Naive B cell (primary cell): Measurements from ENCODE around the gene CFHR4. TPM values are rescaled to one million over a fixed set of nuclear protein-coding genes. Genes with fewer than 3 reads are reported as not detected.
"Not testable (repeated sequence)": the region's sequence is repeated elsewhere in the genome, so short reads cannot be mapped to it uniquely, and the experiment has no call there.

Experiments
- ATAC-seq, 2 donors: fragments of 150-1000 bp; cut with Tn5 transposase; 2 replicates each; pipeline ENCODE4 v1.10.0; 2021; ENCODE audit warnings: low read depth in 2 of 2, mild to moderate bottlenecking in 2 of 2, moderate library complexity in 2 of 2
- DNase-seq: peaks from one replicate; pipeline ENCODE4 v3.0.0; 2022
- H3K27ac Mint-ChIP-seq, 6 donors: one replicate each; pipeline ENCODE4 v1.8.0; 2020 to 2022; ENCODE audit warnings: mild to moderate bottlenecking in 6 of 6, mixed read lengths in 6 of 6, moderate library complexity in 5 of 6, inconsistent platforms in 2 of 6
- H3K27me3 Mint-ChIP-seq, 3 donors: one replicate each; pipeline ENCODE4 v1.8.0; 2021 to 2022; ENCODE audit warnings: mixed read lengths in 3 of 3, mild to moderate bottlenecking in 1 of 3
- H3K36me3 Mint-ChIP-seq, 2 donors: one replicate each; pipeline ENCODE4 v1.8.0; 2020 to 2022; ENCODE audit warnings: mixed read lengths in 2 of 2, inconsistent platforms in 1 of 2, mild to moderate bottlenecking in 1 of 2
- H3K4me1 Mint-ChIP-seq, 3 donors: one replicate each; pipeline ENCODE4 v1.8.0; 2020 to 2022; ENCODE audit warnings: mixed read lengths in 3 of 3, inconsistent platforms in 1 of 3, mild to moderate bottlenecking in 1 of 3, moderate library complexity in 1 of 3
- H3K4me3 Mint-ChIP-seq, 8 donors: one replicate each; pipeline ENCODE4 v1.8.0; 2020 to 2022; ENCODE audit warnings: mild to moderate bottlenecking in 8 of 8, mixed read lengths in 8 of 8, moderate library complexity in 8 of 8, inconsistent platforms in 2 of 8
- H3K9me3 Mint-ChIP-seq, 7 donors: one replicate each; pipeline ENCODE4 v1.8.0; 2020 to 2022; ENCODE audit warnings: mixed read lengths in 7 of 7, mild to moderate bottlenecking in 5 of 7, inconsistent platforms in 2 of 7, moderate library complexity in 1 of 7
- polyA plus RNA-seq, 6 donors: library from polyadenylated mRNA; unstranded; fragments of 300-500 nt; fragmentation: Illumina TruSeq; gene quantifications; one replicate each; pipeline ENCODE4 v1.2.3, GENCODE V29; 2021; ENCODE audit warnings: low read depth in 6 of 6

CFHR4 gene
- polyA plus RNA-seq = not detected

- DNase-seq = no peak
- no peak for ATAC-seq
- H3K4me3 Mint-ChIP-seq = no peak within 1 kb of the TSS
- peaks cover 2 to 15% (median 6%) of the 10 kb centered on the region in 7 donors for H3K9me3 Mint-ChIP-seq
- H3K36me3 Mint-ChIP-seq = no peaks in the 10 kb centered on the region
- H3K27ac Mint-ChIP-seq = no peak within 1 kb of the TSS
- no peaks in the 10 kb centered on the region for H3K4me1 Mint-ChIP-seq
- H3K27me3 Mint-ChIP-seq = no peaks in the 10 kb centered on the region
These were observed at the start of gene CFHR4 for GRCh38 chr1:196887515-196888239. TSS of gene CFHR4 (plus strand) at chr1:196888052. CDS start at chr1:196888151, 99 bp downstream.

- H3K4me1 Mint-ChIP-seq, ATAC-seq, H3K27ac Mint-ChIP-seq, H3K36me3 Mint-ChIP-seq, DNase-seq, H3K27me3 Mint-ChIP-seq, H3K4me3 Mint-ChIP-seq, H3K9me3 Mint-ChIP-seq: not testable (repeated sequence)
These were observed 38.0 kb upstream of the CFHR4 start for GRCh38 chr1:196849613-196850492.

- DNase-seq (no peak), ATAC-seq (no peak)
- no peak overlapping the region for H3K27ac Mint-ChIP-seq
- H3K36me3 Mint-ChIP-seq = no peaks in the 10 kb centered on the region
- H3K9me3 Mint-ChIP-seq = peaks cover 0 to 9% (median 0%) of the 10 kb centered on the region in 7 donors
- no peaks in the 10 kb centered on the region for H3K27me3 Mint-ChIP-seq
- H3K4me1 Mint-ChIP-seq = no peaks in the 10 kb centered on the region
- no peak overlapping the region for H3K4me3 Mint-ChIP-seq
These were observed 31.8 kb upstream of the CFHR4 start for GRCh38 chr1:196856053-196856452.

GRCh38 chr1:196857188-196857587, 30.7 kb upstream of the CFHR4 start:
- ATAC-seq (no peak), DNase-seq (no peak)
- no peaks in the 10 kb centered on the region for H3K36me3 Mint-ChIP-seq
- no peaks in the 10 kb centered on the region for H3K27me3 Mint-ChIP-seq
- H3K4me1 Mint-ChIP-seq = no peaks in the 10 kb centered on the region
- H3K27ac Mint-ChIP-seq = no peak overlapping the region
- peaks cover 0 to 9% (median 0%) of the 10 kb centered on the region in 7 donors for H3K9me3 Mint-ChIP-seq
- no peak overlapping the region for H3K4me3 Mint-ChIP-seq

- H3K4me1 Mint-ChIP-seq = no peaks in the 10 kb centered on the region
- ATAC-seq = no peak
- H3K4me3 Mint-ChIP-seq = no peak overlapping the region
- peaks cover 0 to 10% (median 7%) of the 10 kb centered on the region in 7 donors for H3K9me3 Mint-ChIP-seq
- DNase-seq = no peak
- H3K27ac Mint-ChIP-seq = no peak overlapping the region
- H3K36me3 Mint-ChIP-seq = no peaks in the 10 kb centered on the region
- H3K27me3 Mint-ChIP-seq = no peaks in the 10 kb centered on the region
These were observed 29.0 kb upstream of the CFHR4 start for GRCh38 chr1:196858811-196859210.

- peaks cover 0 to 4% (median 0%) of the 10 kb centered on the region in 3 donors for H3K27me3 Mint-ChIP-seq
- H3K27ac Mint-ChIP-seq = peak overlapping the region in 1 of 6 donors; percentile 49
- no peaks in the 10 kb centered on the region for H3K4me1 Mint-ChIP-seq
- peaks cover 0 to 15% (median 12%) of the 10 kb centered on the region in 7 donors for H3K9me3 Mint-ChIP-seq
- no peak overlapping the region for H3K4me3 Mint-ChIP-seq
- H3K36me3 Mint-ChIP-seq = no peaks in the 10 kb centered on the region
- no peak for ATAC-seq
- no peak for DNase-seq
These were observed 27.4 kb upstream of the CFHR4 start for GRCh38 chr1:196860323-196860884.

- Mint-ChIP-seq H3K27me3 (peaks cover 0 to 4% (median 0%) of the 10 kb centered on the region in 3 donors), H3K4me1 (no peaks in the 10 kb centered on the region), H3K36me3 (no peaks in the 10 kb centered on the region), H3K4me3 (no peak overlapping the region), H3K27ac (no peak overlapping the region), H3K9me3 (peaks cover 0 to 15% (median 12%) of the 10 kb centered on the region in 7 donors)
- ATAC-seq (no peak), DNase-seq (no peak)
These were observed 26.4 kb upstream of the CFHR4 start for GRCh38 chr1:196861429-196861828.

GRCh38 chr1:196866974-196867373, 20.9 kb upstream of the CFHR4 start:
- no peak for DNase-seq
- Mint-ChIP-seq H3K27me3 (peaks cover 0 to 4% (median 0%) of the 10 kb centered on the region in 3 donors), H3K36me3 (no peaks in the 10 kb centered on the region), H3K4me3 (no peak overlapping the region), H3K27ac (no peak overlapping the region), H3K4me1 (no peaks in the 10 kb centered on the region), H3K9me3 (peaks cover 0 to 12% (median 6%) of the 10 kb centered on the region in 7 donors)
- ATAC-seq = no peak

- no peak overlapping the region for H3K4me3 Mint-ChIP-seq
- no peak for DNase-seq
- H3K27me3 Mint-ChIP-seq = no peaks in the 10 kb centered on the region
- H3K27ac Mint-ChIP-seq = no peak overlapping the region
- peaks cover 0 to 10% (median 2%) of the 10 kb centered on the region in 7 donors for H3K9me3 Mint-ChIP-seq
- H3K4me1 Mint-ChIP-seq = no peaks in the 10 kb centered on the region
- ATAC-seq = no peak
- H3K36me3 Mint-ChIP-seq = no peaks in the 10 kb centered on the region
These were observed 14.5 kb upstream of the CFHR4 start for GRCh38 chr1:196873385-196873784.

GRCh38 chr1:196875935-196876334, 11.9 kb upstream of the CFHR4 start:
- Mint-ChIP-seq H3K9me3 (peaks cover 0 to 12% (median 2%) of the 10 kb centered on the region in 7 donors), H3K4me3 (no peak overlapping the region), H3K4me1 (no peaks in the 10 kb centered on the region), H3K27ac (no peak overlapping the region), H3K36me3 (no peaks in the 10 kb centered on the region), H3K27me3 (no peaks in the 10 kb centered on the region)
- ATAC-seq (no peak), DNase-seq (no peak)

GRCh38 chr1:196877964-196878363, 9.9 kb upstream of the CFHR4 start:
- peaks cover 5 to 12% (median 8%) of the 10 kb centered on the region in 7 donors for H3K9me3 Mint-ChIP-seq
- H3K4me1 Mint-ChIP-seq = no peaks in the 10 kb centered on the region
- H3K4me3 Mint-ChIP-seq = no peak overlapping the region
- H3K27me3 Mint-ChIP-seq = no peaks in the 10 kb centered on the region
- no peaks in the 10 kb centered on the region for H3K36me3 Mint-ChIP-seq
- ATAC-seq = no peak
- H3K27ac Mint-ChIP-seq = no peak overlapping the region
- DNase-seq = no peak

- not testable (repeated sequence) for H3K27ac Mint-ChIP-seq, H3K4me1 Mint-ChIP-seq, H3K27me3 Mint-ChIP-seq, H3K36me3 Mint-ChIP-seq, ATAC-seq, DNase-seq, H3K4me3 Mint-ChIP-seq
- H3K9me3 Mint-ChIP-seq = peaks cover 2 to 18% (median 10%) of the 10 kb centered on the region in 7 donors
These were observed 1.3 kb upstream of the CFHR4 start for GRCh38 chr1:196886560-196886959.

- H3K4me3 Mint-ChIP-seq = no peak overlapping the region
- H3K27me3 Mint-ChIP-seq = peaks cover 0 to 3% (median 0%) of the 10 kb centered on the region in 3 donors
- H3K9me3 Mint-ChIP-seq = peaks cover 0 to 15% (median 4%) of the 10 kb centered on the region in 7 donors
- no peak for ATAC-seq
- no peak overlapping the region for H3K27ac Mint-ChIP-seq
- DNase-seq = no peak
- H3K4me1 Mint-ChIP-seq = no peaks in the 10 kb centered on the region
- H3K36me3 Mint-ChIP-seq = no peaks in the 10 kb centered on the region
These were observed 2.8 kb downstream of the CFHR4 start for GRCh38 chr1:196890668-196891067.
